GM15510 (cell line): ENCODE results near the gene LHFPL6.

Experiments
- POLR2A ChIP-seq: IDR thresholded peaks from 3 replicates; pipeline ENCODE4 v1.6.1; 2011; ENCODE audit warnings: borderline replicate concordance; ENCODE audit not compliant: insufficient read length; ENCODE audit errors: extremely low read depth

LHFPL6 gene

GRCh38 chr13:39550931-39551330 is 52.1 kb downstream of the LHFPL6 start:
- no peak for TF ChIP-seq POLR2A

GRCh38 chr13:39547108-39547507 is 55.9 kb downstream of the LHFPL6 start:
- TF ChIP-seq POLR2A = no peak

GRCh38 chr13:39542361-39542760 is 60.6 kb downstream of the LHFPL6 start:
- no peak for TF ChIP-seq POLR2A

GRCh38 chr13:39540929-39541605 is 61.9 kb downstream of the LHFPL6 start:
- no peak for TF ChIP-seq POLR2A

- no peak for TF ChIP-seq POLR2A
These were observed 63.9 kb downstream of the LHFPL6 start for GRCh38 chr13:39538816-39539790.

GRCh38 chr13:39536906-39537305 is 66.1 kb downstream of the LHFPL6 start:
- no peak for TF ChIP-seq POLR2A

GRCh38 chr13:39536274-39536673 is 66.7 kb downstream of the LHFPL6 start:
- TF ChIP-seq POLR2A = no peak

- no peak for TF ChIP-seq POLR2A
These were observed 69.3 kb downstream of the LHFPL6 start for GRCh38 chr13:39533651-39534150.

- no peak for TF ChIP-seq POLR2A
These were observed 71.3 kb downstream of the LHFPL6 start for GRCh38 chr13:39531646-39532045.

GRCh38 chr13:39530916-39531315 is 72.1 kb downstream of the LHFPL6 start:
- no peak for TF ChIP-seq POLR2A

GRCh38 chr13:39528661-39528980 is 74.4 kb downstream of the LHFPL6 start:
- TF ChIP-seq POLR2A = no peak

GRCh38 chr13:39527961-39528660 is 74.9 kb downstream of the LHFPL6 start:
- no peak for TF ChIP-seq POLR2A

GRCh38 chr13:39527301-39527700 is 75.7 kb downstream of the LHFPL6 start:
- no peak for TF ChIP-seq POLR2A

GRCh38 chr13:39526499-39526898 is 76.5 kb downstream of the LHFPL6 start:
- TF ChIP-seq POLR2A = no peak

- TF ChIP-seq POLR2A = no peak
These were observed 77.5 kb downstream of the LHFPL6 start for GRCh38 chr13:39525506-39525905.
